Measurements from ENCODE around the gene PRG3. TPM values are rescaled to one million over a fixed set of nuclear protein-coding genes. Genes with fewer than 3 reads are reported as not detected.

Gene PRG3
- total and polyA plus RNA-seq, 2 of the 4 experiments (the other 2 are of a cell fraction): not detected

- H3K14ac ChIP-seq (replicated peaks; ENCODE audit: low read depth, low read length): no peak overlapping the region
- H3K9ac ChIP-seq (ENCODE audit: low read depth, low read length): no peak overlapping the region
- ATAC-seq (ENCODE audit: low read depth) (peak; percentile 51), DNase-seq (peak; percentile 48)
- H3K27me3 ChIP-seq (ENCODE audit: control insufficient read depth, insufficient read depth, low read length): no peaks in the 10 kb centered on the region
- no peaks in the 10 kb centered on the region; the same call in 1 of the 2 replicates for H3K9me1 ChIP-seq (ENCODE audit: insufficient read depth, low read length)
- peaks cover 28% of the 10 kb centered on the region for H3K36me3 ChIP-seq (ENCODE audit: control insufficient read depth, insufficient read depth, low read length)
- no TSS peak for BruUV-seq (replicated peaks)
- H2BK5ac ChIP-seq (ENCODE audit: low read depth, low read length, poor library complexity, severe bottlenecking): no peak overlapping the region
- H4K91ac ChIP-seq (ENCODE audit: insufficient read depth, low read depth, low read length): no peak overlapping the region
- H3K4me1 ChIP-seq (ENCODE audit: control insufficient read depth, insufficient read depth, low read length): no peaks in the 10 kb centered on the region
- no peak overlapping the region for H2AK9ac ChIP-seq (replicated peaks; ENCODE audit: low read depth, low read length, poor library complexity)
- H3K27ac ChIP-seq (ENCODE audit: insufficient read depth, low read length): no peak overlapping the region
- no peaks in the 10 kb centered on the region for H3K9me3 ChIP-seq (ENCODE audit: control insufficient read depth, insufficient read depth, low read length)
- H2AK5ac ChIP-seq (ENCODE audit: low read depth, low read length): no peak overlapping the region
- no peak overlapping the region for H3K4me3 ChIP-seq (ENCODE audit: insufficient read depth, low read depth, low read length)
- TF ChIP-seq CTCF (conservative IDR thresholded peaks at IDR 0.05; ENCODE audit: low read depth, low read length): no peak
- TF ChIP-seq CEBPB (IDR thresholded peaks at IDR 0.05; ENCODE audit: low read depth, low read length): no peak
- no peak for TF ChIP-seq FOS (IDR thresholded peaks at IDR 0.05; ENCODE audit: low read depth, low read length)
- TF ChIP-seq SMC3 (IDR thresholded peaks at IDR 0.05; ENCODE audit: low read depth, low read length): no peak
- no peak for TF ChIP-seq POLR2A (IDR thresholded peaks at IDR 0.05; ENCODE audit: low read depth, low read length)
- TF ChIP-seq MAFK (IDR thresholded peaks at IDR 0.05; ENCODE audit: low read depth, low read length): no peak
- TF ChIP-seq CHD1 (IDR thresholded peaks at IDR 0.05; ENCODE audit: low read depth, low read length): no peak
- TF ChIP-seq MXI1 (IDR thresholded peaks at IDR 0.05; ENCODE audit: borderline replicate concordance, low read depth, low read length): no peak
- TF ChIP-seq RAD21 (IDR thresholded peaks at IDR 0.05; ENCODE audit: low read length): no peak
- no peak for TF ChIP-seq BHLHE40 (IDR thresholded peaks at IDR 0.05; ENCODE audit: low read depth, low read length)
- TF ChIP-seq RCOR1 (IDR thresholded peaks at IDR 0.05; ENCODE audit: insufficient replicate concordance, low read length): no peak
- no peak for TF ChIP-seq RFX5 (IDR thresholded peaks at IDR 0.05; ENCODE audit: low read depth, low read length)
- TF ChIP-seq NFE2L2 (IDR thresholded peaks at IDR 0.05; ENCODE audit: low read depth, low read length): no peak
- TF ChIP-seq ELK1 (IDR thresholded peaks at IDR 0.05; ENCODE audit: borderline replicate concordance, low read depth, low read length): no peak
- no peak for TF ChIP-seq USF2 (IDR thresholded peaks at IDR 0.05; ENCODE audit: low read depth, low read length)
- no peak for TF ChIP-seq MAZ (IDR thresholded peaks at IDR 0.05; ENCODE audit: borderline replicate concordance, low read depth, low read length)
- no peak overlapping the region for H4K5ac ChIP-seq (ENCODE audit: low read depth, low read length)
- H3K56ac ChIP-seq (ENCODE audit: extremely low read depth, insufficient read depth, low read length): no peak overlapping the region
- no peak overlapping the region for H3K23ac ChIP-seq (ENCODE audit: low read depth, low read length)
- H4K20me1 ChIP-seq (ENCODE audit: insufficient read depth, low read length): no peaks in the 10 kb centered on the region
- CTCF ChIA-PET: interaction anchor here (0.6 kb wide), 1 partner anchor 142 kb away, joined by 4 read pairs; no protein-coding TSS in a partner anchor
- POLR2A ChIA-PET (ENCODE audit: unreplicated experiment): no interaction called here
- dilution Hi-C loops (cut with HindIII; ENCODE audit: low sequenced_read_pairs, unreplicated experiment): no loop called here
- in situ Hi-C loops (cut with MboI; ENCODE audit: low sequenced_read_pairs): no loop called here
- H3K4ac ChIP-seq (ENCODE audit: low read depth, low read length): no peak overlapping the region
- H2BK15ac ChIP-seq (ENCODE audit: low read depth, low read length): no peak overlapping the region
- H3K79me1 ChIP-seq (ENCODE audit: low read depth in 1 of 2, low read length in 2 of 2): no peaks in the 10 kb centered on the region
- 47% methylated on average over 3 of the region's 4 CpGs; no CpG with 5 or more reads in 1 of the 2 experiments for WGBS, 2 experiments (ENCODE audit: extremely low coverage in 2 of 2, insufficient read length in 1 of 2)
- H3K18ac ChIP-seq (ENCODE audit: low read depth, low read length): no peak overlapping the region
- H2BK120ac ChIP-seq (ENCODE audit: low read depth, low read length): no peak overlapping the region
- intact Hi-C loops (cut with micrococcal nuclease): no loop called here
- H2AFZ ChIP-seq (replicated peaks; ENCODE audit: low read length, poor library complexity): no peak overlapping the region
- no peak overlapping the region for H3K4me2 ChIP-seq (ENCODE audit: low read depth, low read length)
- no peak overlapping the region for H2BK20ac ChIP-seq (ENCODE audit: low read depth, low read length)
- H4K8ac ChIP-seq (ENCODE audit: low read depth in 2 of 2, low read length in 2 of 2): no peak overlapping the region
Measured at GRCh38 chr11:57417056-57417455, 36.1 kb upstream of the PRG3 start.

All from IMR-90 (cell line).